ENCODE data around the gene HSD17B10.
"Not testable (repeated sequence)": the region's sequence is repeated elsewhere in the genome, so short reads cannot be mapped to it uniquely, and the experiment has no call there.

HSD17B10 gene

DNA sequence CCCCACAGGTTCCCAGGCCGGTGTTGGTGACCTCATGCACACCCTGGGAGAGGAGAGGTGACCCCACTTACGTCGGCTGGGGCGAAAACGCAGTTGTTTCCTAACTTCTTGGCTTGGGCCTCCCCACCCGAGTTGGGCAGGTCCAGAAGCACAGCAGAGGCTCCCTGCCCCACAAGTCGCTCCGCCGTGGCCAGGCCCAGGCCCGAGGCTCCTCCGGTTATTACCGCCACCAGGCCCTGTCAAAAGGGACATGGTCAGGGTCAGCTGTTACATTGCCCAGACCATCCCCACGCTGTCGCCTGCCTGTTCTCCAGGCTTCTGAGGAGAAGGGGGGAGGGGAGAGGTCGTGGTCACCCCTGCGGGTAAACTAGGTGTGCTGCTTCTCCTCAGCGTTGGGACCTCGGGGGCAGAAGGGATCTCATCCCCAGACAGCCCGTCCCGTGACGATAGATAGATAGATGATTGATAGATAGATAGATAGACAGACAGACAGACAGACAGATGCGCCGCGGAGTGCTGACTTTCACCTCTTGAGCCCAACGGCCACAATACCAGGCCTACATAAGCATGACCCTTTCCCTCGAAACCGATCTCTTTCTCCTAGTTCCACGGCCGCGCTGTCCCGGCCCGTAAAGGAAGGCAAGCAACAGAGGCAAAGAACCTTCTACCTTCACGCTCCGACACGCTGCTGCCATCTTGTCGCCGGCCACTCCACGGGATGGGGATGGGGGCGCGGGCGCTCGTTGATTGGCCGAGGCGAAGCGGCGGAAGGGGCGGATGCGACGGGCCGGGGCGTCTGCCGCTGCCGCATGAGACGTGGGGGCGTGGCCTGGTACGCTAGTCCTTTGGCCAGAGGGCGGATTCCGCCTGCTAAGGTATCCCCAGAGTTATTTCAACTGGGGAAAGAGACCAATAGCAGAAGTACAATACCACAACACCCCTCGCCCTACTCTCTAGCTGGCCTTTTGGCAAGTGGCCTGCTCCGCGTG, at the start of gene HSD17B10:
Gene HSD17B10 (minus strand): TSS at position 720 of the 989 bp plus-strand sequence. CDS start 25 bp downstream, at position 695.
- peak; percentile 88 for DNase-seq (ENCODE audit: low read depth)

DNA sequence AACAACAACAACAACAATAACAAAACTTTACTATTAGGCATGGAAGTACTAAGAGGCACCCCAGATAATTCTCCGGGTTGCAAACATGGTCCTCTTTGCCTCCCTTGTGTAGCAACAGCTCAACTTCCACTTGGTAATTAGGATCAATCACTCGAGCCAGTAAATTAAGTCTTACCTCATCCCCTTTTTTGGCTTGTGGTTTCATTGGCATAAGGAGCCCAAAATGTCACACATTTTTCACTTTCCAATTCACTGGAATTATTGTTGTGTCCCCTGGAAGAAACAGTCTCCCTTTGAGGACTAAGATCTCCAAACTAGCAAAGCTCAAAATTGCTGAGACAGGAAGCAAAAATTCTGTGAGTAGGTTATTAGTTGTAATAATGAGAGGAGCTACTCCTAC, 49.2 kb upstream of the HSD17B10 start:
- DNase-seq (ENCODE audit: low read depth): no peak

DNA sequence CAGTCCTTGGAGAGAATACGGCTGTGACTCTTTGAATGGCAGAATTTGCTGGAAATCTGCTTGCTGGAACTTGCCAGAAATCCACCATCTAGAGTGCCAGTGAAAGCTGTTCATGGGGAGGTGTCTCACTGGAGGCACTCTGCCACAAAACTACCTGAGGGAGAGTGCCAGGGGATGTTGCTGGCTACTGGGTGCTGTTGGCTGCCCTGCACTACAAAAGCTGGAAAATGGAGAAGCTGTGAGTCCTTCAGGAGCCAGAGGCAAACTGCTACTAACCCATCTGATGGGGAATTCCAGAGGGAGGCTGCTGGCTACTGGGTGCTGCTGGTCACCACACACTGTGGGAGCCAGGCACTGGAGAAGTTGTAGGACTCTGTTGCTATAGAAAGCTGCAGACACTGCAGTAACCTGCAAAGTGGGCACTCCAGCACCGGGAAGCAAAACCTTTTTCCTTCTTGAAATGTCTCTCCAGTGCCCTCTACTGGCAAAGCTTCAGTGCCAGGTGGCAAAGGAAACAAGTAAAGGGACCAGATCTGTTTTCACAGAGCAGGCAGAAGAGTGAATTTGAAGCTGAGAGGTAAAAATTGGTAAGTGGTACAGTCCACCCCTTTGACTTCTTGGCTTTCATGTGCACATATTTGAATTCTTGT, 47.8 kb upstream of the HSD17B10 start:
- DNase-seq (ENCODE audit: low read depth): peak; percentile 66

DNA sequence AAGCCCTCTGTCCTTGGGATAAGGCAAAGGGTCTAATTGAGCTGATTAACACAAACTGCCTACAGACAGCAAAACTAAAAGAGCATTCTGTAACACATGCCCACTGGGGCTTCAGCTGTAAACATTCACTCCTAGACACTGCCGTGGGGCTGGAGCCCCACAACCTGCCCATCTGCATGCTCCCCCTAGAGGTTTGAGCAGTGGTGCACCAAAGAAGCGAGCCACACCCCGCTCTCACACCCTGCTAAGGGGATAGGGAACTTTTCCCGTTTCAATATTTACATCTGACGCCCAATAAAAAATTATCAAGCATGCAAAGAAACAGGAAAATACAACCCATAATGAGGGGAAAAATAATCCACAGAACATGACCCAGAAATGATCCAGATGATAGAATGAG, 46.9 kb upstream of the HSD17B10 start:
- peak; percentile 33 for DNase-seq (ENCODE audit: low read depth)

DNA sequence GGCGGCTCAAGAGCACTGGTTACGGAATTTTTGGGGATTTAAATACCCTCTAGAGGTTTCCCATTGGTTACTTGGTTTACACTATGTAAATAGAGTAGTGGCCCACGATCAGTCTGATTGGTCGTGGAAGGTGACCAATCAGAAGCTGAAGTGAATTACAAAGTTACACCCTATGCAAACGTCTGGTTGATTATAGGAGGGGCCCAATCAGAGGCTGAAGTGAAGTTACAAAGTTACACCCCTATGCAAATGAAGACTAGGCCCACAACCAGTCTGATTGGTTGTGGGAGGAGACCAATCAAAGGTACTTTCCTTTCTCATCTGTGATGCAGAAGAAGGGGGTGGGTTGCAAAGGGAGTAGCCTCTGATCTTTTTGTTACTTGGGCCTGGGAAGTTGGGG, 45.1 kb upstream of the HSD17B10 start:
- DNase-seq (ENCODE audit: low read depth): peak; percentile 28

DNA sequence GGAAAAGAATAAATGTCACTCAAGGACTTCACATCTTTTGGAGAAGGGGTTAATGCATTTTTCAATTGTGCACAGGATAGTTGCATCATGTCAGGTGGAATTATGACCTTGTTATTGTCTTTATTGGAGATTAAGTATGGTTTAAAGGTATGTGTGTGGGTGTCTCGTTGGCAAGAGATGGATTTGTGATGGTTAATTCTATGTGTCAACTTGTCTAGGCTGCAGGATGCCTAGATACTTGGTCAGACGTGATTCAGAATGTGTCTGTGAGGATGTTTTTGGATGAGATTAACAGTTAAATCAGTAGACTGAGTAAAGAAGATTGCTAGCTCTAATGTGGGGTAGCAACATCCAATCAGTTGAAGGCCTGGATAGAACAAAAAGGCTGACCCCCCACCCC, 42.2 kb upstream of the HSD17B10 start:
- peak; percentile 51 for DNase-seq (ENCODE audit: low read depth)

DNA sequence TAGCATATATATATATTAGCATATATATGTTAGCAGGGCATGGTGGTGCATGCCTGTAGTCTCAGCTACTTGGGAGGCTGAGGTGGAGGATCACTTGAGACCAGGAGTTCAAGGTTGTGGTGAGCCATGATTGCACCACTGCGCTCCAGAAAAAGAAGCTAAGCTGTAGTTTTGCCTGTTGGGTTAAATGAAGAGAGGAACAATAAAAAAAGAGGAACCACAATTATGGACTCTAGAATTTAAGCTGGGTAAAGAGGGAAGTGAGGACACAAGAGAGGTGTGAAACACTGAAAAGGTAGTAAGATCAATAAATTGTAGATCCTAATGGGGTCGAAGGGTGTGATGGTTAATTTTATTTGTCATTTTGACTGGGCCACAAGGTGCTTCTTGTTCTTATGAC, 40.5 kb upstream of the HSD17B10 start:
- no peak for DNase-seq (ENCODE audit: low read depth)

DNA sequence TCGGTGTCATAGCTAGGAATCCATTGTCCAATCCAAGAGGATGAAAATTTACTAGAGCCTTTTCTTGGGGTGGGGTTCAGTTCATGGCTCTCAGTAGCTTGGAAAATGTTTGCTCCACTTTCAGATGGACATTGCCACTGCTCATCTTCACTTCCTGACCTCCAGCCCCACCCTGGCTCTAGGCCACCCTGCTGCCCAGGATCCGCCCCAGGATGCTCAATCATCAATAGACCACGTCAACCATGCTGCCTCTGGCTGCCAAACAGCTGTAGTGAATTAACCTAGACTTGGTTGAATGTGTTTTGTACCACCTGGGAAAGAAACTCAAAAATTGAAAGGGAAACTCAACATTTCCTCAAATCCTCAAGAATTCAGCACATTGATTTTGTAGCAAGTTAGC, 37.2 kb upstream of the HSD17B10 start:
- no peak for DNase-seq (ENCODE audit: low read depth)

DNA sequence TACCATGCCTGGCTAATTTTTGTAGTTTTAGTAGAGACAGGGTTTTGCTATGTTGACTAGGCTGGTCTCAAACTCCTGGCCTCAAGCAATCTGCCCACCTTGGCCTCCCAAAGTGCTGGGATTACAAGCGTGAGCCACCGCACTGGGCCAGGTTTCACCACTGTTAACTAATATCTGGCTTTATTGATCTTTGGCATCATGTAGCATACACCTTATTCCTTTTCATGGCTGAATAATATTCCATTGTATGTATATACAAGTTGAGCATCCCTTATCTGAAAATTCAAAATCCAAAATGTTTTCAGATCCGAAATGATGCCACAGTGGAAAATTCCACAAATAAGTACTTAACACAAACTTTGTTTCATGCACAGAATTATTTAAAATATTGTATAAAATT, 34.5 kb upstream of the HSD17B10 start:
- DNase-seq (ENCODE audit: low read depth): not testable (repeated sequence)

DNA sequence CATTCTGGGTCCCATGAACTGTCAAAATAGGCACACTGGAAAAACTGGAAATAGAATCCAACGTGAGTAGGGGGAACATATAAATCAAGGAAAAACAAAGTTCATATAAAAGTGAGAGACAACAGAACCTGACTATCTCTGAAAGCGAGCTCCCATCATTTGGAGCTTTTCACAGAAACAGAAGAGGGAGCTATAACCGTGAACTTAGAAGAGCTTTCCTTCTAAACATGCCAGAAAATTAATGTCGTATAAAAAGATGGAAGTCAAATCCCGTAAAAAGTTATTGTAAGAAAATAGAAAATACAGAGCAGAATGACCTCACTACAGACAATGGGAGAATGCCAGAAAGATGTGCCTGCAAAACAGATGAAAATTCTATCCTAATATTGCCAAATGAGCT, 23.9 kb upstream of the HSD17B10 start:
- DNase-seq (ENCODE audit: low read depth): peak; percentile 36

DNA sequence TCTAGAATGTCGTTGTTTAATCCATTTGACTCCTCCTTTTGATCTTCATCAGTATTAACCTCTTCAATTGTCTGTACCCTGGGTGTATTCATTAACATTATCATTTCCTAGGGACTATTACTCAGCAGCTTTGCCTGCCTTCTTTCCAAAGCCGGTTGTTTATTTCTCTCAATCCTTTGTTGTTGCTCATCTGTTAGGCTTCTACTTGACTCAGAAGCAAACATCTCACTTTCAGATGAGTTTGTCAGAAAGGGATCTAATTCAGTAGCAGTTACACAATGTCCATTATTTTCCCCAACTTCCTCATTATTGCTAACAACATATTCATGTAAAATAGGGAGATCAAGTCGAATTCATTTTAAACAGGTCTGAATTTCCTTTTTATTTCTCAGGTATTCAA, 22.1 kb upstream of the HSD17B10 start:
- peak; percentile 79 for DNase-seq (ENCODE audit: low read depth)

DNA sequence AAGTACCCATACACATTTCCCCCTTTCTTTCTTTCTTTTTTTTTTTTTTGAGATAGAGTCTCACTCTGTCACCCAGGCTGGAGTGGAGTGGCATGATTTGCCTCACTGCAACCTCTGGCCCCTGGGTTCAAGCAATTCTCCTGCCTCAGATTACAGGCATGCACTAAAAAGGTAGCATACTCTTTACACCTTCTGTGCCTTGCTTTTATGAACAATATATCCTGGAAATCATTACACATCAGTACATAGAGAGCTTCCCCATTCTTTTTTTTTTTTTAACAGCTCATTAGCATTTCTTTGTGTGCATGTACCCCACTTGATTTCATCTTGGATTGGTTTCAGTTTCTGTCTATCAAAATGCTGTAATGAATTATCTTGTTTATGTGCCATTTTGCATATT, 18.6 kb upstream of the HSD17B10 start:
- no peak for DNase-seq (ENCODE audit: low read depth)

DNA sequence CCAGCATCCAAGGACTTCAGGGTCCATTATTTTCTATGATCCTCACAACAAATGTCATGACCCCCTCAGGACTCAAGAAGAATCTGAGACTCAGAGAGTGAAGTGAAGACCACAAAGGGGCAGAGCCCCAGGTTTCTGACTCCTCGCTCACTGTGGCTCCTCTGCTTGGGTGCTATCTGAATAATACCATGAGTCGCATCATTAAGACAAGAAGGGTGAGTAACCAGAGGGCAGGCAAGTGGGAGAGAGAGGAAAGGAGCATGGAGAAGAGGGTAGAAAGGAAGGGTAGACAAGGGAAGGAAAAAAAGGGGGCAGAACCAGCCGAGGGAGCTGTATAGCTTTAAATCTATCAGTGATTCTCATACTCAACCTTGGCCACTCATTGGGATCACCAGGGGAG, 15.5 kb upstream of the HSD17B10 start:
- peak; percentile 48 for DNase-seq (ENCODE audit: low read depth)

DNA sequence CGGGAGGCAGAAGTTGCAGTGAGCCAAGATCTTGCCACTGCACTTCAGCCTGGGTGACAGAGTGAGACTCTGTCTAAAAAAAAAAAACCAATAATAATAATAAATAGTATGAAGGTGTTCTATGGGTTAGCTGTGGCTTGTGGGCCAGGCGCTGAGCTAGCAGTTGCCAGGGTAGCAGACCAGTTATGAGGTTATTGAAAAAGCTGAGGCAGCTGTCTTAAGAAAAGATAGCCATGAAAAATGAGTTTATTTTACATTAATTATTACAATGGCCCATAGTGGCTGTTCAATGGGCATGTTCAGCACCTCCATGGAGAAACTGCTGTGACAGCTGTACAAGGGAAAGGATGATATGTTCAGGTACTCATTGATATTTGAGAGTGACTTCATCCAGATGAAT, 13.3 kb upstream of the HSD17B10 start:
- DNase-seq (ENCODE audit: low read depth): no peak

DNA sequence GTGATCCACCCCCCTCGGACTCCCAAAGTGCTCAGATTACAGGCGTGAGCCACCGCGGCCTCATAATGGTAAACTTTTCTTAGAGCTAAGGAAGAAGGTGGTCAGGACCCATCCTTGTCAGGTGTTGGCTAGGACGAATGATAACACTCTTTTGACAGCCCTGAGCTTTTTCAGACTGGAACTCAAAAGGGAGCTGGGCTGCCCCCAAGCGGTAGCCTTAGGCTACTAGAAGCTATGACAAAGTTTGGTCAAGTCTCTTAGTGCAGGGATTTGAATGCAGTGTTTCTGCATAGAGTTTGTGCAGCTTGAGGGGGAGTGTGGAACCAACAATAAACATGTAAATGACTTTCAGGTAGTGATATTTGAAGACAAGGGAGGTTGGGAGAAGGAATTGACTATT, 11.8 kb upstream of the HSD17B10 start:
- DNase-seq (ENCODE audit: low read depth): peak; percentile 59

DNA sequence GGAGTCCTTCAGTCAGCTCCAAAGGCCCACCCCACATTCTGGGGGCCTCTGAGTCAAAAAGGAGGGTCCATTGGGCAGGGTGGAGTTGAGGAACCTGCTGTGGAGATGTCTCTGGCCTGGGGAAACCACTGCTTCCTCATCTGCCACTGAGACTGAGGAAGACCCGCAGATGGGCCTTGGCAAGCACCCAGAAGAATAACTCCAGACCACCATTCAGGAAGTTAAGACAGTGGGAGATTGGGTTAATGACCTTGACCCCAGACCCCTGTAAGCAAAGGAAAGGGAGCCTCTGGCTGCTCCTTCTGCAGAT, 8.1 kb upstream of the HSD17B10 start:
- no peak for DNase-seq (ENCODE audit: low read depth)

DNA sequence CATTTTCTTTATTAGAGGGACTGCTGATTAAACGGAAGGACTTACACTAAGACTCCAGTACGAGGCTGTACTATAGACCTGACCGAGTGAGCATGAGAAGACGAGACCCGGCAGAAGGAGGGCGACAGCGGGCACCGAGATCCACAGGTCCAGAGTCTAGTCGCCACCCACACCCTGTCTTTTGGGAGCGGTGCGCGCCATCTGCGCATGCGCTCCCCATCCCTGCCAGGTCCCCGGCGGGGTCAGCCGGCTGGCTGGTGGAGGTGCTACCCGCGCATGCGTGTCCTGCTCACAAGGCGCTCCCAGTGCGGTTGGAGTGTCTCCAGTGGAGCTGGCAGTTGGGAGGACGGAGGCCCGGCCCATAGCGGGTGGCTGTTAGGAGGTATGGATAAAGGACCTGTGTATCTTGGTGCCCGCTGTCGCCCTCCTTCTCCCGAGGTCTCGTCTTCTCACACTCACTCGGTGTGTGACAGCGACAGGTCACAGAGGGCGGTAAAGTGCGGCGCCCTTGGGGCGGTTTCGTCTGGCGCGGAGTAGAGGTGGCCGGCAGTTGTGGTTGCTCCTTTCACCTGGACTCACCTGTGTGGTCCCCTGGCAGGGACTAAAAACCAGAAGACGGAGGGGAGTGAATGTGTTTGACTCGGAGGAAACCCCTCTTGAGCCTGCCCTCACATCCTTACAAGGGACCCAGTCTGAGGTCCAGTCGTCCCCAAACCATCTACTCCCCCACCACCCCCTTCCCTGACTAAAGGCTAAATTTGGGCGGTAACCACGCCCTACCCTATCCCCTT, 7.6 kb upstream of the HSD17B10 start:
- peak; percentile 80 for DNase-seq (ENCODE audit: low read depth)

DNA sequence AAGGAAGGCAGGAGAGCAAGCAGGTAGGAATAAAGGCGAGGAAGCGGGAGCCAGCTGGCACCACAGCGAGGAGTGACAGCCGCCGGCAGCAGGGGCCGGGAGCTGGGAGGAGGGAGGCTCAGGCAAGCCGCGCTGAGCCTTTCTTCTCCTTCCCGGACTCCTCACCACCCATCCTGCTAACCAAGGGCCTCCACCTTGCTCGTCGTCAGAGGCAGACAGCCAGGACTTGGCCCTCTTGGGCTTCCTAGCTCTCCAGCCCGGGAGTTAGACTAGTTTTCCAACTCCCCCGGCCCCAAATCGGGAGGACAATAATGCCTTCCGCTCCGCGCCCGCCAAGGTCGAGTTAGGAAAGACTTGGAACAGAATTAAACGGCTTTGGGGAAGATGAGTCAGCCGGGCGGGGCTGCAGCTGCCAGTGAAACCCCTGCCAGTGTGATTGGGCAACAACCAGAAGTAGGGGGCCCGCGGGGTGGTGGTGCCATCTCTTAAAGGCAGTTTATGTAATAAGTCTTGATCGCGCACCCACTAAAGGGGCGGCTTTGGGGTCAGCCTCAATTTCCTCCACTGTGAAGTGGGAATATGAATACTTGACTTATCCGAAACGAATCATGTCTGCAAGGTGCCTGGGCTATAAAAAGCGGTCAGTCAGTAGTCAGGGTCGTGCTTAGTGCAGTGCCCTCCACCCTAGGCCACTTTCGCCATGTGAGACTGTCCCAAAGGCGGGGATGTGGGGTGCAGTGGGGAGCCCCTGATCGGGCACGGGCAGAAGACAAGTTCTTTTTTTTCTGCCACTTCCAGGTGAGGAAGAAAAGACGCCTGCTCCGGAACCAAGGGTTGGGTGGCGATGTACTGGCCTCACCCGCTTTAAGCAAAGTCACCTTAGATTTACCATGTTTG, 6.7 kb upstream of the HSD17B10 start:
- peak; percentile 69 for DNase-seq (ENCODE audit: low read depth)

DNA sequence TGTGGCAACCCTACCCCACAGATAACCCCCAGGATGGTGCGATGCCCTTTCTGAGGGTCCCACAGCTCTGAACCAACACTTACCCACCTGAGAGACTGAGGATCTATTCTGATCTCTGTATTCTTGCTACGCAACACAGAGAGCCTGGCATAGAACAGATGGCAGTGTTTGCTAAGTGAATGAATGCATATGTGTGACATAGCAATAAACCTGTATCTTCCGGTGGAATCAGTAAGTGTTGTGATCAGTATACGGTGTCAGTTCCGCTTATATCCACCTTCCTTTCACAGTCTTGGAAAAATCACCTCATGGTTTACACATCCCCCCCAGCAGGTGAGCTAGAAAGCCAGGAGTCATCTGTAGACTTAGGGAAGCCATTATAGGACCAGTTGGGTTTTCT, 5.9 kb upstream of the HSD17B10 start:
- no peak for DNase-seq (ENCODE audit: low read depth)

DNA sequence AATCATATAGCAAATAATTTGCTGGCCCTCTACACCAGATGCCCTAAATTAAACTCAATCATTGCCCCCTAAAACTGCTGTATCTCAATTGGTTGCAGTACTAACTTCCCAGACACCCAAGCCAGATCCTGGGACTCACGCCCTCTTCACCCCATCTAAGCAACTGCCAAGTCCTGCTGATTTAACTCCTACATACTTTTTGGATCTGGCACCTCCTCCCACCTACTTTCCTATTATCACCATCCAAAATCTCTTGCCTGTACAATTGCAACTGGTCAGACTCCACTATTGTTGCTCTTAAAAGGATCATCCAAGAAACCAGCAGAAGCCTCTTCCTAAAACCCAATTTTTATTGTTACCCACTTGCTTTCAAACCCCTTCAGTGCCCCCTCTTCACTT, 4.7 kb upstream of the HSD17B10 start:
- no peak for DNase-seq (ENCODE audit: low read depth)

DNA sequence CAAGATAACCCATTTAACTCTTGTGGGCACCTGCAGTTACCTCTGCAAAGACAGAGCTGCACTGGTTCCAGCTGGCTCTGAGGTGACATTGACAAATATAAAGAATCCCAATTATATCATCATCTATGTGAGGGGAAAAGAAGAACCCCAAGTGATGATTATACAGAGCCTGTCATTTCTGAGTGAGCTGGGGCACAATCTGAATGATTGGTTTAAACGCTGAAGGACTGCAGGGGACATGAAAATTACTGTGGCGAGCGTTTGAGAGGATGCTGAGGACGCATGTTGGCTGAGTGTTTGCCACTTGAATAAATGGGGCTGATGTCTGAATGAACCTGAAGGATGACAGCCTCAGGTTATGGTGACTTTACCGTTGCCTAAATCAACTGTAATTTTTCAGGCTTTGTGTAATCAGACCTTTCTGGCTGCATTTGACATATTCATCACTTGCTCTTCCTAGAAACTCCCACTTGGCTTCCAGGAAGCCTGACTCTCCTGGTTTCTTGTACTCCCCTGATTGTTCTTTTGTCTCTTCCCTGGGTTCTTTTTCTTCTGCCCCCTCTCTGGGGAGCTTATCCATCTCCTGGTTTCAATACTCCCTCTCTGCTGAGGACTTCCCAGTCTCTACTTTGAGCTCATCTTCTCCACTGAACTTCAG, 4.1 kb upstream of the HSD17B10 start:
- DNase-seq (ENCODE audit: low read depth): no peak

All from ELR (cell line).